BE2C (cell line): ENCODE data around the gene BRD7.

Experiments used
- DNase-seq: peaks from one replicate; pipeline ENCODE4 v3.0.0-alpha.2; 2020
- H3K27me3 ChIP-seq: fragments of 250-450 bp; sonication (Bioruptor Pico); 2 replicates; pipeline ENCODE4 v1.5.1; 2020; ENCODE audit warnings: mild to moderate bottlenecking
- H3K36me3 ChIP-seq: fragments of 250-450 bp; sonication (Bioruptor Pico); 2 replicates; pipeline ENCODE4 v1.5.1; 2020; ENCODE audit warnings: mild to moderate bottlenecking
- H3K4me1 ChIP-seq: fragments of 250-450 bp; sonication (Bioruptor Pico); 2 replicates; pipeline ENCODE4 v1.5.1; 2020
- H3K4me3 ChIP-seq: 2 replicates; pipeline ENCODE4 v1.5.1; 2011; ENCODE audit warnings: low read depth, low read length
- H3K9me3 ChIP-seq: fragments of 250-450 bp; sonication (Bioruptor Pico); 2 replicates; pipeline ENCODE4 v1.5.1; 2020
- CTCF ChIP-seq: IDR thresholded peaks from 2 replicates; pipeline ENCODE4 v1.5.1; 2012; ENCODE audit warnings: mild to moderate bottlenecking, low read depth, low read length

The BRD7 gene

DNA sequence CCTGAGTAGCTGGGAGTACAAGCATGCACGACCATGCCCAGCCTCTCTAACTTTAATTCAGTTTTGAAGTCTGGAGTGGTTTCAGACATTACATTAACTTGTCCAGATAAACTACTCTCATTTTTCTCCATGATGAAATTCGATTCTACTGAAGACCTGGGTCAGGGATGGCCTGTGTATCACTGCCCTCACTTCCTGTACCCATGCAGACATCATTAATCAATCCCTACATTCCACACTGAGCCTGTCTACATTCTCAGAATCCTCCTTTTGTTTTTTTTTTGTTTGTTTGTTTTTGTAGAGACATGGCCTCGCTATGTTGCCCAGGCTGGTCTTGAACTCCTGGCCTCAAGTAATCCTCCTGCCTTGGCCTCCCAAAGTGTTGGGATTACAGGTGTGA lies 79.9 kb downstream of the BRD7 start:
- no peak for DNase-seq
- Histone ChIP-seq H3K9me3 (no peaks in the 10 kb centered on the region), H3K36me3 (no peaks in the 10 kb centered on the region), H3K4me3 (no peak overlapping the region), H3K4me1 (peaks cover 9% of the 10 kb centered on the region; the same call in 1 of the 2 replicates), H3K27me3 (no peaks in the 10 kb centered on the region)
- no peak for TF ChIP-seq CTCF

DNA sequence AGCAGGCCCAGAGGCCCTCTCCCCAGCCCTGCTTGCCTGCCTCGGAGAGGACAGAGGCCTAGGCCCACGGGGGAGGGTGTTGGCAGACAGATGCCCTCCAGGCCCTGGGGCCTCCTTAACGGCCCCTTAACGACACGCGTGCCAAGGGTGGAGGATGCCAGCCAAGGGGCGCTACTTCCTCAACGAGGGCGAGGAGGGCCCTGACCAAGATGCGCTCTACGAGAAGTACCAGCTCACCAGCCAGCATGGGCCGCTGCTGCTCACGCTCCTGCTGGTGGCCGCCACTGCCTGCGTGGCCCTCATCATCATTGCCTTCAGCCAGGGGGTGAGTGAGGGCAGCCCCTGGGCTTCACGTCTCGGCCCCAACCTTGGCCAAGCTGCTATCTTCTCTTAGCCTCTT lies 80.8 kb downstream of the BRD7 start:
- H3K36me3 ChIP-seq = no peaks in the 10 kb centered on the region
- no peak for DNase-seq
- H3K4me3 ChIP-seq = no peak overlapping the region
- H3K4me1 ChIP-seq = peaks cover 10% of the 10 kb centered on the region; the same call in 1 of the 2 replicates
- TF ChIP-seq CTCF = no peak
- no peaks in the 10 kb centered on the region for H3K27me3 ChIP-seq
- H3K9me3 ChIP-seq = no peaks in the 10 kb centered on the region

- Histone ChIP-seq H3K36me3 (no peaks in the 10 kb centered on the region), H3K9me3 (no peaks in the 10 kb centered on the region), H3K27me3 (no peaks in the 10 kb centered on the region), H3K4me1 (peaks cover 10% of the 10 kb centered on the region; the same call in 1 of the 2 replicates), H3K4me3 (no peak overlapping the region)
- DNase-seq = no peak
- no peak for TF ChIP-seq CTCF
These were observed 82.1 kb downstream of the BRD7 start for GRCh38 chr16:50286681-50287080.

GRCh38 chr16:50285406-50286003 lies 83.3 kb downstream of the BRD7 start:
- Histone ChIP-seq H3K4me3 (no peak overlapping the region), H3K27me3 (no peaks in the 10 kb centered on the region), H3K36me3 (no peaks in the 10 kb centered on the region), H3K9me3 (no peaks in the 10 kb centered on the region), H3K4me1 (peaks cover 10% of the 10 kb centered on the region; the same call in 1 of the 2 replicates)
- no peak for TF ChIP-seq CTCF
- DNase-seq = no peak

- no peak for TF ChIP-seq CTCF
- Histone ChIP-seq H3K4me1 (peaks cover 10% of the 10 kb centered on the region; the same call in 1 of the 2 replicates), H3K36me3 (no peaks in the 10 kb centered on the region), H3K4me3 (no peak overlapping the region), H3K27me3 (no peaks in the 10 kb centered on the region), H3K9me3 (no peaks in the 10 kb centered on the region)
- DNase-seq = peak; percentile 87
These were observed 84.5 kb downstream of the BRD7 start for GRCh38 chr16:50284131-50284911.

DNA sequence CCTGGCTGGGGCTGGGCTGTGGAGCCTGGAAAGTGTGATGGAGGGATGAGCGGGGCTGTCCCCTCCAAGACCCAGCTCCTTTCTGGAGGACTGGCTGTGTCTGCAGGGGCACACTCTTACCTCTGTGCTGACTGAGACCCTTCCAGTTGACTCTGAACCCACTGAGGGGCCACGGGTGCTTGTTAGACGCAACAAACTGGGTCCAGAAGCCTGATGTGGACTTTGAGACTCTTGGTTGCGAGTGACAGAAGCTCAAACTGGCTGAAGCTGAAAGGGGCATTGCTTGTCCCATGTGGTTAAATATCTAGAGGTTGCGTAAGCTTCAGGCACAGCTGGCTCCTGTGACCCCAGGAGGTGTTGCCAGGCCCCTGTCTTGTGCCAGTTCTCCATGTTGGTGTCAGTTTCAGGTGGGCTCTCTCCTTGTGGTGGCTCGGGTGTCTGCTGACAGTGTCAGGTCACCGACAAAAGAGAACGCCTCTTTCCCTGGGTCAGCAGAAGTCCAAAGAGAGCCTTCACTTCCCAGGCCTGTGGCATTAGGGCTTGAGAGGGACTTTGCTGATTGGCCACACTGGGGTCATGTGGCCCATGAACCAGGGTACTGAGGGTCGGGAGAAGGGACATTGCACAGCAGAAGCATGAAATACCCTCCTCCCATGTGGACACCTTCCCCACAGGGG lies 85.7 kb downstream of the BRD7 start:
- TF ChIP-seq CTCF = no peak
- no peaks in the 10 kb centered on the region for H3K36me3 ChIP-seq
- H3K27me3 ChIP-seq = no peaks in the 10 kb centered on the region
- H3K4me1 ChIP-seq = peaks cover 10% of the 10 kb centered on the region; the same call in 1 of the 2 replicates
- no peak for DNase-seq
- H3K9me3 ChIP-seq = no peaks in the 10 kb centered on the region
- H3K4me3 ChIP-seq = no peak overlapping the region
